GM19463 (cell line): ENCODE data around the gene SMIM24.
"Not testable (repeated sequence)": the region's sequence is repeated elsewhere in the genome, so short reads cannot be mapped to it uniquely, and the experiment has no call there.

Experiments used
- ATAC-seq: cut with Tn5 transposase; IDR thresholded peaks from one replicate; pipeline ENCODE4 v1.9.1; 2021; ENCODE audit warnings: mild to moderate bottlenecking, moderate library complexity; ENCODE audit not compliant: unreplicated experiment

SMIM24 gene

GRCh38 chr19:3457528-3458228 is 22.6 kb downstream of the SMIM24 start:
- no peak for ATAC-seq

- no peak for ATAC-seq
Measured at GRCh38 chr19:3456925-3457527, 23.3 kb downstream of the SMIM24 start.

- ATAC-seq, result no peak
Measured at GRCh38 chr19:3455960-3456601, 24.2 kb downstream of the SMIM24 start.

DNA sequence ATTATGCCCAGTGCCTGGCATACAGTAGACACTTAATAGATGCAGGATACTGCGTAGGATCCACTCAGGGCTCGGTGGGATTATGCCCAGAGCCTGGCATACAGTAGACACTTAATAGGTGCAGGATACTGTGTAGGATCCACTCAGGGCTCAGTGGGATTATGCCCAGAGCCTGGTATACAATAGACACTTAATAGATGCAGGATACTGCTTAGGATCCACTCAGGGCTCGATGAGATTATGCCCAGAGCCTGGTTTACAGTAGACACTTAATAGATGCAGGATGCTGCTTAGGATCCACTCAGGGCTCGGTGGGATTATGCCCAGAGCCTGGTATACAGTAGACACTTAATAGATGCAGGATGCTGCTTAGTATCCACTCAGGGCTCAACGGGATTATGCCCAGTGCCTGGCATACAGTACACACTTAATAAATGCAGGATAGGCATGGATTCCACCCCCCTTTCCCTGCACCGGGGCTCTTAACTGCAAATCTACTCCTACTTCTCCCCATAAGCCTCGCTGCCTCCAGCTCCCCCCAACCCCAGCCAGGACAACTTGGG is 24.9 kb downstream of the SMIM24 start:
- ATAC-seq, result no peak

GRCh38 chr19:3454656-3455392 is 25.5 kb downstream of the SMIM24 start:
- no peak for ATAC-seq

GRCh38 chr19:3453840-3454239 is 26.5 kb downstream of the SMIM24 start:
- no peak for ATAC-seq

GRCh38 chr19:3452942-3453214 is 27.4 kb downstream of the SMIM24 start:
- ATAC-seq, result not testable (repeated sequence)

DNA sequence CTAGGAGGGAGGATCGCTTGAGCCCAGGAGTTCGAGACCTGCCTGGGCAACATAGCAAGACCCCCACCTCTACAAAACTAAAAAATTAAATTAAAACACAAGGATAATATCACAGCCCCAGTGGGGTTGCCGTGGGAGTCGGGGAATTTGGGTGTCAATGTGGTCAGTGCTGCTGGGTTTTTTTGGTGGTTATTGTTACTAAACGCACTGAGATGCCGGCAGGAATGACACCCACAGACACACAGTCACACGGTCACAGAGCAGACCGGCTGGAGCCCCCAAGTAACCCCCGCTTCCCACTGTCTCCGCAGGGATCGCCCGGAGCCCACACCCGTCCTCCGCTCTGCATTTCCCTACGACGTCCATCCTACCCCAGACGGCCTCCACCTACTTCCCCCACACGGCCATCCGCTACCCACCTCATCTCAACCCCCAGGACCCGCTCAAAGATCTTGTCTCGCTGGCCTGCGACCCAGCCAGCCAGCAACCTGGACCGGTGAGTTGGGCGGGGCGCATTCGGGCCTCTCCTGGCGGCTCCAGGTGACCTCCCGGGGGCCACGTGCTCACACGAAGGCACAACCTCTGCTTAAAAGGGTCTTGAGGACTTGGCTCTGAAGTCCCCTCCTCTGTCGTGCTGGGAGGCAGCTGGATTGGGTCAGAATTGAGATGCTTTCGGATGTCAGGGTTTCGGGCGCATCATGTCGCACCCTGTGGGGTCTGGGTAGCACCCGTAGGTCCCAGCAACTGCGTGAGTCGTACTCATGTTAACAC is 28.0 kb downstream of the SMIM24 start:
- no peak for ATAC-seq

- no peak for ATAC-seq
Measured at GRCh38 chr19:3451451-3451866, 28.9 kb downstream of the SMIM24 start.

- ATAC-seq, result no peak
Measured at GRCh38 chr19:3450796-3451411, 29.4 kb downstream of the SMIM24 start.

- ATAC-seq, result no peak
Measured at GRCh38 chr19:3448616-3449334, 31.6 kb downstream of the SMIM24 start.

GRCh38 chr19:3446657-3447056 is 33.7 kb downstream of the SMIM24 start:
- ATAC-seq, result not testable (repeated sequence)

GRCh38 chr19:3444695-3445234 is 35.6 kb downstream of the SMIM24 start:
- ATAC-seq, result no peak

- ATAC-seq, result no peak
Measured at GRCh38 chr19:3443840-3444694, 36.3 kb downstream of the SMIM24 start.

GRCh38 chr19:3442487-3443071 is 37.7 kb downstream of the SMIM24 start:
- no peak for ATAC-seq

- no peak for ATAC-seq
Measured at GRCh38 chr19:3441986-3442329, 38.4 kb downstream of the SMIM24 start.

DNA sequence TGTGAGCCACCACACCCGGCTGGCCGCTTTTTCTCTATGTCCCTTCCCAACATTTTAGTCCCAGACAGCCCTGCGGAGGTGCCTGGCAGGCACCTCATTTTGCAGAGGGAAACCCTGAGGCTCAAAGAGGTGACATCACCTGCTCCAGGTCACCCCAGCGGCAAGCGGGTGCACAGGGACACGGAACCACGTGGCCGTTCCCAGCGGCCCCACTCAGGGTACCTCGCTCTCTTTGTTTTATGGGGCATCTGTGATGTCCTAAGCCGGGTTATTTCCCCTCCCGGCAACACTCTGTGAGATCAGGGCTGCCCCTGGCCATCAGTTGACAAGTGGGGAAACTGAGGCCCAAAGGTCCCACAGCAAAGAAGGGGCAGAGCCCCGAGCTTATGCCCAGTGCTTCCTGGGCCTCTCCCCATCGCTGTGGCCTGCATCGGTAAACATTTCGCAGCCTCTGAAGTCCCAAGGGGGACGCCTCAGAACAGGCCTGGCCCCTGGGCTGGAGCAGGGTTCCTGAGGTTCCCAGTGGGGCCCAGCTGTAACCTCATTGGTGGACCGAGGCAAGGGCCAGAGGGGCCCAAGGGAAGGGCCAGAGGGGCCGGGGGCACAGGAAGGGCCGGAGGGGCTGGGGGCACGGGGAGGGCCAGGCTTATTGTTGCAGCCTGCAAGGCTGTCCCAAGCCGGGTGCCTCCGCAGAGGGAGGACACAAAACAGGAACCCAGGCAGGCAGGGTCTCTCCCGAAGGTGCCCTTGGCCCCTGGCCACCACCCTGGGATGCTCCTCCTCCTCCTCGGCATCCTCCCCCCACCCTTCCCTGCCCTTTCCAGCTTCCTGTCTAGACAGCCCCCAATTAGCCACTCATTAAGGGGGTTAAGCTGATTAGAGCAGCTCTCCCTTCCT is 39.0 kb downstream of the SMIM24 start:
- ATAC-seq, result no peak
